Globus pallidus (tissue), 1 donor: ENCODE measurements around the gene TCEA3.
"Not testable (repeated sequence)": the region's sequence is repeated elsewhere in the genome, so short reads cannot be mapped to it uniquely, and the experiment has no call there.

Experiments used
- DNase-seq: peaks from one replicate; pipeline ENCODE4 v3.0.0-alpha.2; 2015; ENCODE audit warnings: low spot score

Gene TCEA3

GRCh38 chr1:23392125-23392855 lies 32.3 kb downstream of the TCEA3 start:
- DNase-seq = no peak

GRCh38 chr1:23389837-23390321 lies 34.7 kb downstream of the TCEA3 start:
- no peak for DNase-seq

- DNase-seq = no peak
Measured at GRCh38 chr1:23387494-23387893, 37.1 kb downstream of the TCEA3 start.

- no peak for DNase-seq
Measured at GRCh38 chr1:23385119-23385621, 39.4 kb downstream of the TCEA3 start.

GRCh38 chr1:23384312-23385058 lies 40.1 kb downstream of the TCEA3 start:
- DNase-seq = no peak

- no peak for DNase-seq
Measured at GRCh38 chr1:23383577-23384311, 40.8 kb downstream of the TCEA3 start.

- DNase-seq = no peak
Measured at GRCh38 chr1:23381233-23381885, 43.2 kb downstream of the TCEA3 start.

DNA sequence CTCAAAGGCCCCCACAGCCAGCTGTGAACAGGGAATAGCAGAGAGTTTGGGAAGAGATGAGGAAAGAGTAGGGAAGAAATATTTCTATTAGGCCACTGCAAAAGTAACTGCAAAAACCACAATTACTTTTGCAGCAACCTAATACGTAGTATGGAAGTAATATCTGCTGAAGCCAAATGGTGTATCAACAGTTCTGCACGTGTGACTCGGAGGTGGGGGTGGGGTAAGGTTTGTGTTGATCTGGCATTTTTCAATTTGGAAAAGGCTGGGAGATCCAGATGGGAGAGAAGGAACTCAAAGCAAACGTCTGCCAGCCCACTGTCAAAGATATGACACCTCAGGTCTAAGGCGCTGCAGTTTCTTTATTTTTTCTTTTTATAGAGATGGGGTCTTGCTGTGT lies 43.8 kb downstream of the TCEA3 start:
- DNase-seq = no peak

DNA sequence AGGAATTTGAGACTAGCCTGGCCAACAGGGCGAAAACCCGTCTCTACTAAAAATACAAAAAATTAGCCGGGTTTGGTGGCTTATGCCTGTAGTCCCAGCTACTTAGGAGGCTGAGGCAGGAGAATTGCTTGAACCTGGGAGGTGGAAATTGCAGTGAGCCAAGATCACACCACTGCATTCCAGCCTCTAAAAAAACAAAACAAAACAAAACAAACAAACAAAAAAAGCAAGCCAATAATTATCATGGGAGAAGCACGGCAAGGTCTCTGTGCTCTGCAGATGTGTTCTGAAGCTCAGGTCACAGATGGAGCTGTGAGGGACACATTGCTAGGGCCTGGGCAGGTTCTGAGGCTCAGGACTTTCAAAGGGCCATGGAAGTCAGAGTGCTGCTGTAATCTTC lies 44.3 kb downstream of the TCEA3 start:
- DNase-seq = not testable (repeated sequence)

DNA sequence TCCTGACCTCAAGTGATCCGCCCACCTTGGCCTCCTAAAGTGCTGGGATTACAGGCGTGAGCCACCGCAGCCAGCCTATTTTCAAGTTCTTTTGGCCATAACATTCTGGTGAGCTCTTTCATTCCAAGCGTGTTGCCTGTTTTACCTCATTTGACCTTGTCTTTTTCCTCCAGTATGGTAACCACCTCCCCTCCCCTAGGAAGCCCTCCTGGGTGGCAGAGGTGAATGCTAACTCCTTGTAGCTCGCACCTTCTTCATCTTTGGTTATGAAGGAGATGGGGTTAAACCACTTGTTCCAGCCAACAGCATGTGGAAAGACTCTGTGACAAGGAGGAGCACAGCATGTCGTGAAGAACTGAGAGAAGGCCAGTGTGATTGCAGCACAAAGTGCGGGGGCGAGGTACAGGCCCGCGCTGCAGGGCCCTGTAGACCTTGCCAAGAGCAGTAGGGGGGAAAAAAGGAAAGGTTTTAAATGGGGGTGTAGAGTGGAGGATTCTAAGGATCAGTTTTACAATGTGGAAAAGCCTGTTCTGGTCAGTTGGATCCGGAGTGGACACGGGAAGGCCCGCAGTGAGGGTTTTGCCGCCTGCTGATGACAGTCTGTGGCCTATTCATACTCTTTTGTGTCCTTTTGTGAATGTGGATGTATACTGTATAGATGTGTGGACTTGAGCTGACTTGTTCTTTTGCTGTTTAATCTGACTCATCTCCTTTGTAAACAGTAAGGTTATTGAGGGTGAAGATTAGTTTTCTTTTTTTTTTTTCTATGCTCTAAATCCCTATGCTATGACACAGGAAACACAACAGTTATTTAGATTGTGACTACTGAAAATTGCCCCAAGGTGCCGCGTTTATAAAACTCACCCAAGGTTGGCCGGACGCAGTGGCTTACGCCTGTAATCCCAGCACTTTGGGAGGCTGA lies 47.4 kb downstream of the TCEA3 start:
- no peak for DNase-seq

DNA sequence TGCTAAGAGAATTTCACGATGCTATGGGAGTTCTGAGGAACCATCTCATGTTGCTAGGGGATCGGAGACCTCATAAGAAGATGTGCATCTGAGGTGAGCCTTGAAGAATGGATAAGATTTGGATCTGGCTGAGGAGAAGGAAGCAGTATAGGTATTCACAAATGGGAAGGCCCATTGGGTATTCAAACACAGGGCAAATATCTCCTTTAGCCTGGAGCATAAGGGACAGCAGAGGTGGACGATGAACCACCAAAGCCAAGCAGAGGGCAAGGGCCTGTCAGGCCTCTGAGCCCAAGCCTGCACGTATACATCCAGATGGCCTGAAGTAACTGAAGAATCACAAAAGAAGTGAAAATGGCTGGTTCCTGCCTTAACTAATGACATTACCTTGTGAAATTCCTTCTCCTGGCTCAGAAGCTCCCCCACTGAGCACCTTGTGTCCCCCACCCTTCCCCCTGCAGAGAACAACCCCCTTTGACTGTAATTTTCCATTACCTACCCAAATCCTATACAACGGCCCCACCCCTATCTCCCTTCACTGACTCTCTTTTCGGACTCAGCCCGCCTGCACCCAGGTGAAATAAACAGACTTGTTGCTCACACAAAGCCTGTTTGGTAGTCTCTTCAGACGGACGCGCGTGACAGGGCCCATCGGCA lies 50.3 kb downstream of the TCEA3 start:
- not testable (repeated sequence) for DNase-seq

DNA sequence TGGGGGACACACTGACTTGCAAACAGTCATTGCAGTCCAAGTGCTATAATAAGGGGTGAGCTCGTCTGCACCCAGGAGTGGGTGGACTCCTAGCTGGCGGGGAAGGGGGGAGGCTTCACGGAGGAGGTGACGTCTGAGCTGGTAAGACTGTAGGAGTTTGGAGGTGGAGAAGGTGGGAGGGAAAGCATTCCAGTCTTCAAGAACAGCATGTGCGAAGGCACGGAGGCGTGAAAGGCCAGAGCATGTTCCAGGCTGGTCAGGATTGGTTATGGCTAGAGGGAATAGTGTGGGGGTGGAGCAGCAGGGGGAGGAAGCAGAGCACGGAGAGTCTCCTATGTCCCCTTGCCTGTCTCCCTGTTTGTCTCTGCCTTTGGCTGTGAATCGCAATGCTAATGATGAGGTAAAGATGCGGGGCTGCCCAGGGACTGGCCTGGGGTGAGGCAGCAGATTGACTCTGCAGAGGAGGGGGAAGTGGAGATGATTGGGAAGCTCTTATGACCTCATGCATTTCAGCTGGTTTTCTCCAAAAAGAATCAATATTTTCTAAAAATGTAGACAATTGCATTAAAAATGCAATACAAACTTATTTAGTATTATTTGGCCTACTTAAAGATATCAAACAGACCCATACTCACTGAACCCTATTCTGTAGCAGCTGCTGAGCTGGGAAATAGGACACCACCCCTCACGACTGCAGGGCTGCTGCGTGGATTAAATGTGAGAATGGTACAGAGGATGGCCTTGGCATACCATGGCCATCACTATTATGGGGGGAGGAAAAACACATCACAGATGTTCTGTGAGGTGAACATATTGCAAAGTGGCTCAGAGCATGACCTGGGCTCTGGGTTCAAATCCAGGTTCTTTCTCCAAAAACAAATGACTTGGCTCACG lies 52.3 kb downstream of the TCEA3 start:
- DNase-seq = no peak

- no peak for DNase-seq
Measured at GRCh38 chr1:23370709-23371584, 53.6 kb downstream of the TCEA3 start.

DNA sequence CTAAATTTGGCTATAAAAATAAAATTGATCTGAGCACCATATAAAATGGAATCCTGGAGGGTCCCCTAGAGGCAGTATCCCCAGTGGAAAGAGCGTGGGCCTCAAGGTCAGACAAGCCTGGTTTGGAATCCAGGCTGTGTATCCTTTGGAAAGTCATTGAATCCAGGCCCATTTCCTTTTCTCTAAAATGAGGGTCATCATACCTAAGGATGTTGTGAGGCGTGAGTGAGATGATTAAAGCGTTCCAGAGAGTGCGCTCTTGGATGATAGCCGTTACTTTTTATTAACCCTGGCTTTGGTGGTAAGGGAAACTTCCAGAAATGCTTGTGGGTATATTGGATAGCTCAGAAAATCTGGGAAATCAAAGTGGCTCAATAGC lies 54.2 kb downstream of the TCEA3 start:
- DNase-seq = no peak

DNA sequence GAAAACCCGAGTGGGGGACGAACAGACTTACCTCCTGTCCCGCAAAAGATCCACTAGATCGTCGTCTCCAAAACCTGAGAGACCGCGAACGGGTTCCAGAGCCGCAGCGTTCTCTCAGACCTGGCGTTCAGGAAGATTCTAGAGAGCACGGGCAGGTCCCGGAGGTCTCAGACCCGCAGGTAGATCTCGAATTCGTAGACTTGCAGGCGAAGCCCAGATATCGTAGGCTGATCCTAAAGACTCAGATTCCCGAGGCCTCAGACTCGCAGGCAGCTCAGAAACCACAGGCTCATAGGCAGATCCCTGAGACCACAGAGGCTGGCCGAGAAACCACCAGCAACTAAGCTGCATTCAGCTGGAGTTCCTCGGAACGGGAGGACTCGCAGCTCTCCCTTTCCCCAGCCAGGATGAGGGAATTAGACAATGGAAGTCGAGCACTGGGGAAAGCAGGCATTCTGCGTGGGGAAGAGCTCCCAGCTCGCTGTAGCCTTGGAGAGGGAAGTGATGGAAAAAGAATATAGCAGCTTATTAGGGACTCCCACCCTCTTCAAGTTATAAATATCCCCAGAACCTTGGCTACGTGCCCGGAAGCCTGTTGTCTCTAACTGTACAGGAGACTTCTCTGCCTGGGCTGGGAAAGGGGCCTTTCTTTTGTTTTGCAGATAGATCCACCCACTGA lies 55.1 kb downstream of the TCEA3 start, which contains the start of gene ZNF436:
Gene ZNF436, minus strand, starts transcription at position 502 of the 679 bp plus-strand sequence. CDS start 1,831 bp downstream, outside the sequence.
- peak; percentile 60 for DNase-seq

- DNase-seq = peak; percentile 91
Measured at GRCh38 chr1:23368562-23369334, 55.8 kb downstream of the TCEA3 start.
